ENCODE data around the gene LRMDA. TPM values are rescaled to one million over a fixed set of nuclear protein-coding genes. Genes with fewer than 3 reads are reported as not detected.

Gene LRMDA
- total RNA-seq, 2 donors from 2014 or later = 9.6 to 12.6 TPM

DNA sequence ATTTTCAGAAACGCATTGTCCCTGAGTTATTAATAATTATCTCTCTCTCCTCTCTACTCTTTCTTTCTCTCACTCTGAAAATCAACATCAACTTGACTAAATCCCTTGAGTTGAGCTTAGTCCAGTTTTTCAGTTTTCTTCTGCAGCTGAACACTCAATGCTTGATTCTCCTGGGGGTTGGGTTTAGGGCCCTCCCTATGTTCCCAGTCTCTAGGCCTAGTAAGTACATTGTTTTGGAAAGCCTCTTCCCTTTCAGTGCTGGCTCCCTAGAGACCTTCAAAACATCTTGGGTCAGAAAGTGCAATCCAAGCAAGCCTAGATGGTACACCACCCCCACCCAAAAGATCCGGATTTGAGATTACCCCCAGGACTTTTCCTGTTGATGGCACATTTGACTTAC lies 488.5 kb downstream of the LRMDA start:
- Histone ChIP-seq H3K4me3 (no peak overlapping the region), H3K9me3 (no peaks in the 10 kb centered on the region), H3K27me3 (replicated peaks; ENCODE audit: insufficient read depth) (no peaks in the 10 kb centered on the region), H3K27ac (no peak overlapping the region), H3K36me3 (no peaks in the 10 kb centered on the region), H3K4me1 (replicated peaks) (no peaks in the 10 kb centered on the region)
- WGBS = 82% methylated on average over 2 of the region's 2 CpGs
- TF ChIP-seq POLR2AphosphoS5 (IDR thresholded peaks at IDR 0.05) (no peak), POLR2A (IDR thresholded peaks at IDR 0.05) (no peak)
- TF ChIP-seq, protein P1, sequence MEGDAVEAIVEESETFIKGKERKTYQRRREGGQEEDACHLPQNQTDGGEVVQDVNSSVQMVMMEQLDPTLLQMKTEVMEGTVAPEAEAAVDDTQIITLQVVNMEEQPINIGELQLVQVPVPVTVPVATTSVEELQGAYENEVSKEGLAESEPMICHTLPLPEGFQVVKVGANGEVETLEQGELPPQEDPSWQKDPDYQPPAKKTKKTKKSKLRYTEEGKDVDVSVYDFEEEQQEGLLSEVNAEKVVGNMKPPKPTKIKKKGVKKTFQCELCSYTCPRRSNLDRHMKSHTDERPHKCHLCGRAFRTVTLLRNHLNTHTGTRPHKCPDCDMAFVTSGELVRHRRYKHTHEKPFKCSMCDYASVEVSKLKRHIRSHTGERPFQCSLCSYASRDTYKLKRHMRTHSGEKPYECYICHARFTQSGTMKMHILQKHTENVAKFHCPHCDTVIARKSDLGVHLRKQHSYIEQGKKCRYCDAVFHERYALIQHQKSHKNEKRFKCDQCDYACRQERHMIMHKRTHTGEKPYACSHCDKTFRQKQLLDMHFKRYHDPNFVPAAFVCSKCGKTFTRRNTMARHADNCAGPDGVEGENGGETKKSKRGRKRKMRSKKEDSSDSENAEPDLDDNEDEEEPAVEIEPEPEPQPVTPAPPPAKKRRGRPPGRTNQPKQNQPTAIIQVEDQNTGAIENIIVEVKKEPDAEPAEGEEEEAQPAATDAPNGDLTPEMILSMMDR (IDR thresholded peaks at IDR 0.05) = no peak
- no peak for DNase-seq (ENCODE audit: low spot score)
- intact Hi-C loops (cut with DNase I) = loop anchor here (10.0 kb wide), 1 partner anchor 525 kb away; no protein-coding TSS in a partner anchor

DNA sequence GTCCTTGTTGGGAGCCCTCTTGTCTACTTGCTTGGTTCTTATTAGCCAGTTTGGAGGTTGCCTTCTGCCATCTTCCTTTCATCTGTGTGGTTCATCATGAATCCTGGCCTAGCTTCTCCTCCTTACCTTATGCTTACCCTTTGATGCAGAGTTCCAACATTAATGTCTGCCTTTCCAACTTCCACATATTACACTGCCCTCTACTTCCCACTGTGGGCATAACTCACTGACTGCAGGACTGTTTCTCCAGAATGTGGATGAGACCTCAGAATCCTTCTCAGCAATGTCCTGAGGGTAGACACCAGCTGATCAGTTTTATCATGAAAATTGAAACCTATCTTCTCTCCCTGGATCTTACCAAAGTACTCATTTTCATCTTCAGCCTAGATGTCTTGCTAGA lies 491.0 kb downstream of the LRMDA start:
- H3K4me1 ChIP-seq (replicated peaks) = no peaks in the 10 kb centered on the region
- no peak overlapping the region for H3K27ac ChIP-seq
- no peak for DNase-seq (ENCODE audit: low spot score)
- no peaks in the 10 kb centered on the region for H3K9me3 ChIP-seq
- H3K4me3 ChIP-seq = no peak overlapping the region
- TF ChIP-seq, protein P1 (IDR thresholded peaks at IDR 0.05) = peak in 1 of 4 experiments; percentile 29
- no peak for TF ChIP-seq POLR2A (IDR thresholded peaks at IDR 0.05)
- TF ChIP-seq POLR2AphosphoS5 (IDR thresholded peaks at IDR 0.05) = no peak
- intact Hi-C loops (cut with DNase I) = no loop called here
- H3K27me3 ChIP-seq (replicated peaks; ENCODE audit: insufficient read depth) = no peaks in the 10 kb centered on the region
- no peaks in the 10 kb centered on the region for H3K36me3 ChIP-seq

DNA sequence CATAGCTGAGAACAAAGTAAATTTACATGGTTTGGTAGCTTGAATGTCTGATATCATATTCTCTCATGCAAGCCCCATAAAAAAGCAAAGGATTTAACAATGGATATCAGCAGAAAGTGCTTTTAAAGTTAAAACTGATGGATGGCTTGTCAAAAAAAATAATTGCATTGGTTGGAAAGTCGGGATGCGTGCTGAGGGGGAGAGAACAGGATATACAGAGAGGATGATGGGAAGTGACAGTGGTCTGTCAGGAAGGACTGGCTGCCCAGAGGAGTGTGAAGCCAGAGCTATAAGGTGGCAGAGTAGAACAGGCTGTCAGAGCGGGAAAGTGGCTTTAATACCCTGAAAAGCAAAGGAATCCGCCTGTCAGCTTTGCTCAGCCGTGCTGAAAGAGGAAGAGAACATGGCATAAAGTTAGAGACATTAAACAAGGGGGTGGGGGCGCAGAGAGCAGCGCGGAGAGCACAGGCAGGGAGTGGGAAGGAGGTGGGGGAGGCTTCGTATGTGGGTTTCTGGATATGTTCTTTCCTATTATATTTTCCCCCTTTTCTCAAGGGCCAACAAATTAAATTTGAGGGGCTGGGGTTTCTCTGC lies 493.0 kb downstream of the LRMDA start:
- H3K4me1 ChIP-seq (replicated peaks) = no peaks in the 10 kb centered on the region
- no peaks in the 10 kb centered on the region for H3K27me3 ChIP-seq (replicated peaks; ENCODE audit: insufficient read depth)
- WGBS = 70% methylated on average over 9 of the region's 9 CpGs
- no peak for TF ChIP-seq POLR2A (IDR thresholded peaks at IDR 0.05)
- no peak for TF ChIP-seq POLR2AphosphoS5 (IDR thresholded peaks at IDR 0.05)
- TF ChIP-seq, protein P1 (IDR thresholded peaks at IDR 0.05) = no peak
- intact Hi-C loops (cut with DNase I) = no loop called here
- H3K9me3 ChIP-seq = no peaks in the 10 kb centered on the region
- no peak for DNase-seq (ENCODE audit: low spot score)
- H3K36me3 ChIP-seq = no peaks in the 10 kb centered on the region
- H3K27ac ChIP-seq = no peak overlapping the region
- H3K4me3 ChIP-seq = no peak overlapping the region

DNA sequence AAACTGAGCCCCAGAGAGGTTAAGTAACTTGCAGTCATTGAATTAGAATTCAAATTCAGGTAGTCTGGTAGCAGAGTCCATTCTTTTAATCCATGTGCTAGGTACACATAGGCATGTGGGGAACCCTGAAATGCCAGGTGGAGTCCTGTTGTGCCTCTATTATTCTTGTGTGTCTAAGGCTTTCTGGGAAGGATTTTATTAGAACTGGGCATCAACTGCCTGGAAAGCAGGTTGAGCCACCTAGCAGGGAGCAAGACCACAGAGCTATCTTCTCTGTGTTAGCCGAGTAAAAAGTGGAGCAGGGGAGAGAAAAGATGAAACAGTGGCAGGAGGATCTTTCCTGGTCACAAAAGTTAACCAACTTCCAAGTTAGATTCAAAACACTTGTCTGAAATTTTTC lies 494.6 kb downstream of the LRMDA start:
- H3K27ac ChIP-seq = no peak overlapping the region
- WGBS = 50% methylated on average over 1 of the region's 1 CpG
- intact Hi-C loops (cut with DNase I) = no loop called here
- TF ChIP-seq, protein P1 (IDR thresholded peaks at IDR 0.05) = no peak
- TF ChIP-seq POLR2A (IDR thresholded peaks at IDR 0.05) = no peak
- TF ChIP-seq POLR2AphosphoS5 (IDR thresholded peaks at IDR 0.05) = peak; percentile 67
- H3K27me3 ChIP-seq (replicated peaks; ENCODE audit: insufficient read depth) = no peaks in the 10 kb centered on the region
- peak; percentile 53 for DNase-seq (ENCODE audit: low spot score)
- H3K9me3 ChIP-seq = no peaks in the 10 kb centered on the region
- H3K36me3 ChIP-seq = no peaks in the 10 kb centered on the region
- no peak overlapping the region for H3K4me3 ChIP-seq
- no peaks in the 10 kb centered on the region for H3K4me1 ChIP-seq (replicated peaks)

DNA sequence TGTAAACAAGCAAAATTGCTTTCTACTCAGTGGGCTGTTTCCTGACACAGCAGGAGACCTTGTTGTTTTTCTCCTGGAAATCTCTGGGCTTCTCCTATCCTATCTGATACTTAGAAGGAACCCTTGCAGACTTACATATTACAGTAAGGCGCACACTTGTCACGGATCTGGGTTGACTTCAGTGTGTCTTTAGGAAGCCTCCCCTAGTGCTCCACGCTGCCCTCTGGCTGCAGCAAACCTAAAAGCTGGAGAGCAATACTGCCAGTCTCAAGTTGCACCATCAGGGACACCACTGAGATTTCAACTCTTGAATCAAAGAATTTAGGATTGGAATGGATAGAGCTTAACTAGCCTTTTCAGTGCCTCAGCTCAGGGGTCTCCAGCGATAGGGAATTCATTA lies 495.3 kb downstream of the LRMDA start:
- intact Hi-C loops (cut with DNase I) = no loop called here
- no peaks in the 10 kb centered on the region for H3K9me3 ChIP-seq
- DNase-seq (ENCODE audit: low spot score) = no peak
- H3K4me1 ChIP-seq (replicated peaks) = no peaks in the 10 kb centered on the region
- H3K4me3 ChIP-seq = no peak overlapping the region
- no peaks in the 10 kb centered on the region for H3K27me3 ChIP-seq (replicated peaks; ENCODE audit: insufficient read depth)
- H3K36me3 ChIP-seq = no peaks in the 10 kb centered on the region
- no peak overlapping the region for H3K27ac ChIP-seq
- WGBS = 93% methylated on average over 4 of the region's 4 CpGs
- TF ChIP-seq POLR2A (IDR thresholded peaks at IDR 0.05) = no peak
